ENCODE measurements around the gene NRIP2. TPM values are rescaled to one million over a fixed set of nuclear protein-coding genes. Genes with fewer than 3 reads are reported as not detected.

NRIP2 gene
- total RNA-seq, 1 experiment from 2014 or later, result 0.15 TPM

GRCh38 chr12:2851931-2852330 lies 17.1 kb upstream of the NRIP2 start:
- Histone ChIP-seq H2BK5ac (ENCODE audit: insufficient read length, low read length) (no peak overlapping the region), H3K9ac (ENCODE audit: extremely low read depth, insufficient read length, low read length) (no peak overlapping the region), H2BK20ac (ENCODE audit: low read depth, low read length, poor library complexity, severe bottlenecking) (no peak overlapping the region), H3K23ac (ENCODE audit: insufficient read length, low read depth, low read length) (no peak overlapping the region), H3K4ac (ENCODE audit: low read depth, low read length) (no peak overlapping the region), H3K18ac (ENCODE audit: insufficient read length, low read depth, low read length) (no peak overlapping the region), H3K23me2 (ENCODE audit: insufficient read length, low read depth, low read length, poor library complexity, severe bottlenecking) (no peaks in the 10 kb centered on the region), H3K79me1 (ENCODE audit: insufficient read depth, low read depth, low read length, poor library complexity, severe bottlenecking) (no peaks in the 10 kb centered on the region), H2BK120ac (ENCODE audit: low read depth, low read length, poor library complexity, severe bottlenecking) (no peak overlapping the region), H2BK15ac (ENCODE audit: low read depth, low read length) (no peak overlapping the region), H3T11ph (ENCODE audit: low read length) (no peak overlapping the region), H4K91ac (ENCODE audit: insufficient read length, low read depth, low read length) (no peak overlapping the region), H4K5ac (ENCODE audit: insufficient read length, low read depth, low read length) (no peak overlapping the region), H3K79me2 (ENCODE audit: insufficient read depth, low read length) (no peaks in the 10 kb centered on the region), H3K9me3 (ENCODE audit: control insufficient read depth, low read depth, low read length) (no peaks in the 10 kb centered on the region), H3K14ac (ENCODE audit: insufficient read depth, low read length) (no peak overlapping the region), H2BK12ac (ENCODE audit: insufficient read length, low read depth, low read length) (no peak overlapping the region), H3K4me1 (ENCODE audit: insufficient read depth, low read length) (no peaks in the 10 kb centered on the region), H4K20me1 (ENCODE audit: control insufficient read depth, insufficient read depth, insufficient read length) (no peaks in the 10 kb centered on the region), H3K4me2 (ENCODE audit: insufficient read depth, insufficient read length, low read length) (no peak overlapping the region), H3K27ac (ENCODE audit: insufficient read length, low read depth, low read length) (no peak overlapping the region), H3K27me3 (ENCODE audit: insufficient read depth, low read length) (no peaks in the 10 kb centered on the region), H4K8ac (replicated peaks; ENCODE audit: insufficient read length, low read depth, low read length) (no peak overlapping the region), H2AK5ac (ENCODE audit: insufficient read length, low read length) (no peak overlapping the region), H3K56ac (ENCODE audit: insufficient read length, low read depth, low read length) (no peak overlapping the region), H2AFZ (ENCODE audit: low read length) (no peak overlapping the region)
- Mint-ChIP-seq H3K27ac (no peak overlapping the region), H3K4me1 (peaks cover 13 to 34% of the 10 kb centered on the region in 2 experiments), H3K4me3 (no peak overlapping the region), H3K9me3 (no peaks in the 10 kb centered on the region), H3K36me3 (ENCODE audit: insufficient read depth in 1 of 3, low read depth in 3 of 3) (peaks cover 0 to 4% (median 2%) of the 10 kb centered on the region in 3 experiments; a peak in 1 of 7 replicates), H3K27me3 (ENCODE audit: low read depth) (peaks cover 5% of the 10 kb centered on the region)
- no CpG with 5 or more reads among the region's 3 CpGs for WGBS (ENCODE audit: extremely low coverage, insufficient read length, low lambda C conversion rate)
- no peak for TF ChIP-seq CTCF (conservative IDR thresholded peaks at IDR 0.05)
- DNase-seq, result no peak

All from H9 (cell line).